HCT116 (cell line): ENCODE results near the gene MAP3K5. TPM values are rescaled to one million over a fixed set of nuclear protein-coding genes. Genes with fewer than 3 reads are reported as not detected.

Source experiments
- ATAC-seq: fragments of 200-7000 bp; cut with Tn5 transposase; 2 replicates; pipeline ENCODE4 v1.9.1; 2020; ENCODE audit warnings: mild to moderate bottlenecking, moderate library complexity
- BruUV-seq: library from RNA; stranded (reverse); fragments of 400-500 nt; replicated peaks from 2 replicates; lab custom pipeline; 2021; lab: Mats Ljungman, UMichigan
- CTCF ChIA-PET: fragments of 300-600 bp; sonication (Branson Sonifier 250); formaldehyde crosslinking; loops from one replicate; lab custom pipeline; 2021; ENCODE audit warnings: antibody characterized with exemption; lab: Charles Lee
- POLR2A ChIA-PET: fragments of 300-600, 350-600 bp; sonication (Branson Sonifier 250); formaldehyde crosslinking; loops from one replicate; lab custom pipeline; 2021; ENCODE audit warnings: antibody characterized with exemption; lab: Charles Lee
- RAD21 ChIA-PET, 2 experiments: fragments of 300-600 bp; sonication (Branson Sonifier 250); formaldehyde crosslinking; loops; one replicate each; lab custom pipeline; 2023; ENCODE audit warnings: low total read pairs in 2 of 2; ENCODE audit not compliant: uncharacterized antibody in 2 of 2, unreplicated experiment in 2 of 2, low non-redundant PET in 1 of 2; lab: Charles Lee
- DNase-seq: peaks from one replicate; pipeline ENCODE4 v3.0.0-alpha.2; 2010; ENCODE audit warnings: low read depth, low spot score
- H2AFZ ChIP-seq: fragments of 200-600 bp; shearing (Covaris generic), sonication (generic); 2 replicates; pipeline ENCODE4 v1.6.1; 2017; ENCODE audit warnings: low read depth, mixed run types, mixed read lengths, antibody characterized with exemption, low read length; ENCODE audit not compliant: poor library complexity, severe bottlenecking
- H3K27ac ChIP-seq: 2 replicates; pipeline ENCODE4 v1.5.1; 2012; ENCODE audit warnings: low read depth, low read length
- H3K27me3 ChIP-seq: fragments of 200-600 bp; sonication (generic); 2 replicates; pipeline ENCODE4 v1.6.1; 2016; ENCODE audit warnings: mixed run types, low read length, mixed read lengths; ENCODE audit not compliant: insufficient read depth
- H3K36me3 ChIP-seq, 2 experiments: fragments of 200-500 bp in 1 of 2; fragments of 200-600 bp in 1 of 2; sonication (Bioruptor generic) in 1 of 2; sonication (generic) in 1 of 2; 2 replicates each; pipeline versions ENCODE4 v1.5.1 to v1.6.1; 2014 to 2016; ENCODE audit warnings: low read length in 2 of 2, inconsistent platforms in 1 of 2, mixed read lengths in 1 of 2, mixed run types in 1 of 2; ENCODE audit not compliant: insufficient read depth in 2 of 2, control insufficient read depth in 1 of 2
- H3K4me1 ChIP-seq, 2 experiments: fragments of 200-600 bp in 1 of 2; sonication (generic) in 1 of 2; 2 replicates each; pipeline versions ENCODE4 v1.5.1 to v1.6.1; 2012 to 2017; ENCODE audit warnings: low read length in 2 of 2, inconsistent platforms in 1 of 2, mild to moderate bottlenecking in 1 of 2, mixed read lengths in 1 of 2, mixed run types in 1 of 2, moderate library complexity in 1 of 2; ENCODE audit not compliant: insufficient read depth in 2 of 2, control insufficient read depth in 1 of 2
- H3K4me2 ChIP-seq: fragments of 200-600 bp; sonication (generic); 2 replicates; pipeline ENCODE4 v1.6.1; 2017; ENCODE audit warnings: mixed run types, low read length, mixed read lengths
- H3K4me3 ChIP-seq, 2 experiments: fragments of 200-600 bp in 1 of 2; sonication (generic) in 1 of 2; replicated peaks in 1 of 2; 2 replicates each; pipeline ENCODE4 v1.5.1; 2011 to 2016; ENCODE audit warnings: low read length in 2 of 2, control low read depth in 1 of 2, low read depth in 1 of 2, mild to moderate bottlenecking in 1 of 2, mixed read lengths in 1 of 2, mixed run types in 1 of 2
- H3K79me2 ChIP-seq: fragments of 200-600 bp; sonication (generic); 2 replicates; pipeline ENCODE4 v1.6.1; 2017; ENCODE audit warnings: mild to moderate bottlenecking, mixed run types, low read length, moderate library complexity, mixed read lengths; ENCODE audit not compliant: insufficient read depth
- H3K9ac ChIP-seq: fragments of 200-600 bp; sonication (generic); 2 replicates; pipeline ENCODE4 v1.6.1; 2016; ENCODE audit warnings: low read length, mixed read lengths
- H3K9me2 ChIP-seq: fragments of 200-600 bp; sonication (generic), shearing (Covaris generic); 2 replicates; pipeline ENCODE4 v1.6.1; 2017; ENCODE audit warnings: mixed run types, mild to moderate bottlenecking, moderate library complexity; ENCODE audit not compliant: insufficient read depth
- H3K9me3 ChIP-seq, 2 experiments: fragments of 200-500 bp in 1 of 2; fragments of 200-600 bp in 1 of 2; sonication (Bioruptor generic) in 1 of 2; sonication (generic) in 1 of 2; 2 replicates each; pipeline ENCODE4 v1.6.1; 2014 to 2017; ENCODE audit warnings: low read length in 2 of 2, mixed read lengths in 2 of 2, inconsistent platforms in 1 of 2, low read depth in 1 of 2, mild to moderate bottlenecking in 1 of 2, mixed run types in 1 of 2, moderate library complexity in 1 of 2; ENCODE audit not compliant: control insufficient read depth in 1 of 2, insufficient read depth in 1 of 2
- H4K20me1 ChIP-seq: fragments of 200-600 bp; sonication (generic), shearing (Covaris generic); 2 replicates; pipeline ENCODE4 v1.6.1; 2017; ENCODE audit warnings: mixed run types, mild to moderate bottlenecking, moderate library complexity; ENCODE audit not compliant: insufficient read depth
- CBX3 ChIP-seq: IDR thresholded peaks from 2 replicates; pipeline ENCODE4 v1.6.1; 2012; ENCODE audit warnings: low read depth
- CEBPB ChIP-seq: IDR thresholded peaks from 2 replicates; pipeline ENCODE4 v1.6.1; 2012; ENCODE audit warnings: low read depth
- EGR1 ChIP-seq: IDR thresholded peaks from 2 replicates; pipeline ENCODE4 v1.6.1; 2012; ENCODE audit warnings: low read depth
- ELF1 ChIP-seq: IDR thresholded peaks from 2 replicates; pipeline ENCODE4 v1.6.1; 2012; ENCODE audit warnings: low read depth, borderline replicate concordance
- EZH2phosphoT487 ChIP-seq: fragments of 200-600 bp; IDR thresholded peaks from 2 replicates; pipeline ENCODE4 v1.6.1; 2018; ENCODE audit warnings: antibody characterized with exemption, borderline replicate concordance
- FOSL1 ChIP-seq: IDR thresholded peaks from 2 replicates; pipeline ENCODE4 v1.6.1; 2012; ENCODE audit warnings: low read depth
- JUND ChIP-seq: IDR thresholded peaks from 2 replicates; pipeline ENCODE4 v1.6.1; 2012
- MAX ChIP-seq: IDR thresholded peaks from 2 replicates; pipeline ENCODE4 v1.6.1; 2012
- POLR2A ChIP-seq: IDR thresholded peaks from 2 replicates; pipeline ENCODE4 v1.7.0; 2011; ENCODE audit warnings: borderline replicate concordance; ENCODE audit not compliant: insufficient read depth, insufficient read length; ENCODE audit errors: extremely low read depth
- REST ChIP-seq: IDR thresholded peaks from 2 replicates; pipeline ENCODE4 v1.6.1; 2012; ENCODE audit warnings: low read depth
- TCF7L2 ChIP-seq: IDR thresholded peaks from 2 replicates; pipeline ENCODE4 v1.7.0; 2011; ENCODE audit warnings: borderline replicate concordance, inconsistent platforms; ENCODE audit not compliant: insufficient read depth, insufficient read length; ENCODE audit errors: extremely low read depth
- YY1 ChIP-seq: IDR thresholded peaks from 2 replicates; pipeline ENCODE4 v1.6.1; 2011; ENCODE audit warnings: low read length, low read depth, moderate library complexity, mild to moderate bottlenecking; ENCODE audit not compliant: insufficient replicate concordance; ENCODE audit errors: extremely low read depth
- ZBTB33 ChIP-seq: IDR thresholded peaks from 2 replicates; pipeline ENCODE4 v1.6.1; 2011; ENCODE audit warnings: mild to moderate bottlenecking, low read length, moderate library complexity; ENCODE audit not compliant: insufficient replicate concordance; ENCODE audit errors: extremely low read depth
- intact Hi-C: fragments of 100-400 bp; cut with micrococcal nuclease; formaldehyde crosslinking; loops from 2 replicates; pipeline ENCODE4 v1.10.0; 2022
- total RNA-seq: library from RNA; stranded (reverse); gene quantifications from one replicate; pipeline ENCODE4 v1.2.1, GENCODE V29; 2021; ENCODE audit not compliant: unreplicated experiment

Gene MAP3K5
- total RNA-seq, 1 experiment from 2014 or later: 11.8 TPM

GRCh38 chr6:136566851-136567250 is 225.4 kb downstream of the MAP3K5 start:
- no peak overlapping the region for H3K27ac ChIP-seq
- H4K20me1 ChIP-seq: no peaks in the 10 kb centered on the region
- no peaks in the 10 kb centered on the region for H3K4me1 ChIP-seq
- no peaks in the 10 kb centered on the region; a peak in 1 of 4 replicates for H3K36me3 ChIP-seq
- no peak overlapping the region for H2AFZ ChIP-seq
- TF ChIP-seq MAX (no peak), ELF1 (no peak), CBX3 (no peak)
- peaks cover 6 to 11% of the 10 kb centered on the region in 2 experiments; a peak in 2 of 4 replicates for H3K9me3 ChIP-seq
- H3K9me2 ChIP-seq: no peaks in the 10 kb centered on the region
- RAD21 ChIA-PET: no interaction called here
- intact Hi-C loops: no loop called here
- CTCF ChIA-PET: no interaction called here
- no TSS peak for BruUV-seq
- H3K4me2 ChIP-seq: no peak overlapping the region
- no peaks in the 10 kb centered on the region for H3K27me3 ChIP-seq
- DNase-seq (no peak), ATAC-seq (no peak)
- H3K9ac ChIP-seq: no peak overlapping the region
- POLR2A ChIA-PET: no interaction called here
- no peaks in the 10 kb centered on the region for H3K79me2 ChIP-seq
- no peak overlapping the region for H3K4me3 ChIP-seq

GRCh38 chr6:136566007-136566487 is 226.2 kb downstream of the MAP3K5 start:
- DNase-seq (no peak), ATAC-seq (no peak)
- Histone ChIP-seq H3K4me2 (no peak overlapping the region), H3K27ac (no peak overlapping the region), H3K27me3 (no peaks in the 10 kb centered on the region), H3K36me3 (no peaks in the 10 kb centered on the region; a peak in 1 of 4 replicates), H3K9ac (no peak overlapping the region), H4K20me1 (no peaks in the 10 kb centered on the region), H3K4me3 (no peak overlapping the region), H3K79me2 (no peaks in the 10 kb centered on the region), H3K9me2 (no peaks in the 10 kb centered on the region), H3K4me1 (no peaks in the 10 kb centered on the region), H3K9me3 (peaks cover 3 to 8% of the 10 kb centered on the region in 2 experiments; a peak in 2 of 4 replicates), H2AFZ (no peak overlapping the region)
- intact Hi-C loops: no loop called here
- BruUV-seq: no TSS peak
- ChIA-PET CTCF (no interaction called here), POLR2A (interaction anchor here (0.7 to 1.2 kb wide), 2 partner anchors 10 to 227 kb away, joined by 3 to 4 read pairs; partner anchors contain the start of gene MAP3K5), RAD21 (no interaction called here)
- TF ChIP-seq TCF7L2 (no peak), POLR2A (no peak), FOSL1 (no peak), JUND (no peak), EZH2phosphoT487 (no peak), ZBTB33 (no peak), EGR1 (no peak), REST (no peak), YY1 (no peak), CEBPB (no peak)
